G401 (cell line): ENCODE measurements around the gene TEX38. TPM values are rescaled to one million over a fixed set of nuclear protein-coding genes. Genes with fewer than 3 reads are reported as not detected.
"Not testable (repeated sequence)": the region's sequence is repeated elsewhere in the genome, so short reads cannot be mapped to it uniquely, and the experiment has no call there.

Experiments used
- DNase-seq: peaks from one replicate; pipeline ENCODE4 v3.0.0-alpha.2; 2015; ENCODE audit warnings: low spot score
- in situ Hi-C: cut with HindIII; loops from 2 replicates; pipeline ENCODE4 v1.10.0; 2016; ENCODE audit warnings: low sequenced_read_pairs, mixed read lengths
- total RNA-seq: library from RNA; depleted of rRNA; stranded (reverse); fragments of >200 nt; shearing (Covaris generic); gene quantifications from 2 replicates; pipeline ENCODE4 v1.2.3, GENCODE V29; 2014

Gene TEX38
- total RNA-seq, 1 experiment from 2014 or later = not detected

DNA sequence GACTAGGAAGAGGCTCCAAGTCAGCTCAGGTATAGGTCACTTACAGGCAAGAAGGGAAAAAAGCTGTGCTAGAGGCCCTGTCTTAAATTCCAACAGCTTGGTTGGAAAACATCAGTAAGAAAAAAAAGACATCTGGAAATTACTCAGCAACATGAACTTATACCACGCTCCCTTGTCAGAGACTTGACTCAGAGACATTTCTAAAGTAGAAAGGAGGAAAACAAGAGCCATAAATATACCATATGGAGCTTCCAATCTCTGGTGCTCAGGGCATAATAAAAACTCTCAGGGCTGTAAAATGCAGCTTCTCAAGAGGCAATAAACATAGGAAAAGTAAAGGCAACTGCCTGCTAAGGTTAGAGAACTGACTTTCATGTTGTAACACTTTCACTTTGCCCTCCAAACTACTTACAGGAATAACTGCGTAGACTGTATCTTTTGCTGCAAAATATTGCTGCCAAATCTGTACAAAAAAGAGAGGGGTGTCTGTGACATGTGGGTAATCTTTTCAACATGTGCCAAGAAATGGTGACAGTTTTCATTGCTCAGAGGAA, 18.2 kb upstream of the TEX38 start:
- no peak for DNase-seq
- in situ Hi-C loops = no loop called here

DNA sequence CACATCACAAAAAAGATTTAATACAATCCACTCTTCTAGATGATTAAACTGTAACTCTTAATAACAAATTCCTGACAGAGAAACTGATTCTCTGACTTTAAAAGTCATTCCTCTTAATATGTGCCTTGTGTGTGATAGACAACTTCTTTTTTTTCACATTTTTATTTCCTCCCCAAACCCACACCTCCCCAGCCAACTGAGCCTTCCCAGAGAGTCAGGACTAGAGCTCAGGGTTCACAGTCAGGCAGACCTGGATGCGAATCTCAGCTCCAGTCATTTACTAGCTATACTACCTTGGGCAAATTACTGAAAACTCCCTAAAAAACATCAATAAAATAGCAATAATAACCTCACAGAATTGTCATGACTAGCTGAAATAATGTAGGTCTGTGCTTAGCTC, 17.6 kb upstream of the TEX38 start:
- DNase-seq = no peak
- in situ Hi-C loops = no loop called here

DNA sequence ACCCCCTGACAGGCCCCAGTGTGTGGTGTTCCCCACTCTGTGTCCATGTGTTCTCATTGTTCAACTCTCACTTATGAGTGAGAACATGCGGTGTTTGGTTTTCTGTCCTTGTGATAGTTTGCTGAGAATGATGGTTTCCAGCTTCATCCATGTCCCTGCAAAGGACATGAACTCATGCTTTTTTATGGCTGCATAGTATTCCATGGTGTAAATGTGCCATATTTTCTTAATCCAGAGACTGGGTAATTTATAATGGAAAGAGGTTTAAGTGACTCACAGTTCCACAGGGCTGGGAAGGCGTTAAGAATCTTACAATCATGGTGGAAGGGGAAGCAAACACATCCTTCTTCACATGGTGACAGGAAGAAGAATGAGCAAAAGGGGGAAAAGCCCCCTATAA, 17.0 kb upstream of the TEX38 start:
- in situ Hi-C loops, DNase-seq: not testable (repeated sequence)

DNA sequence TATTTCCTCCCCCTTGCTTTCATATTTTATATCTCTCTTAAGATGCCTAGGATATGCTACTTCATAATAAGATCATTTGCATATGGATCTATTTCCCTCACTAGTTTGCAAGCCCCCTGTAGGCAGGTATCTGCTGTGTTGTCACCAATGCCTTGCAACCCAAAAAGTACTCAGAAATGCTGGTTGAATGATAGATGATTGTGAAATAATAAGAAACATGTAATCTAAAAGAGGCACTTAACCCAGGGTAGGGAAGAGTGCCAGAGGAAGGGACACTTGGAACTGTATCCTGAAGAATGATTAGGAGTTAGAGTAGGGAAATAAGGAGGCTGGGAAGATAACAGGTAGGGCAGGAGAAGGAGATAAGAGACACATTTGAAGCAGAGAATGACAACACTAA, 15.8 kb upstream of the TEX38 start:
- DNase-seq = no peak
- in situ Hi-C loops = no loop called here

DNA sequence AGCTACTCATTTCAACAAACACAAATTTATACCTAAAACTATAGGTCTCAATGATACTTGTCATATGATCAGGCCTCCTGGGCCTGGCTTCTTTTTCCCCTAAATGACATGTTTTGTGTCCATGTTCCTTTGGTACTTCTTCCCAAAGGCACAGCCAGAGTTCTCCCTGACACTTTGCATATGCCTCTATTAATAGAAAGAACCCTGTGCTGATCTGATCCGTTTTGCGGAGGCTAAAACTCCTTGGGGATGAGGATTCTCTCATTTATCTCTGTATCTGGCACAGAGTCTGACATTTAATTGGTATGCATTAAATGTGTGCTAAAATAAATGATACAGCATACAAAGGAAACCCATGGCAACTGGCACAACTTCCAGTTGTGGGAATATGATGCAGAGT, 15.0 kb upstream of the TEX38 start:
- DNase-seq = no peak
- in situ Hi-C loops = no loop called here

DNA sequence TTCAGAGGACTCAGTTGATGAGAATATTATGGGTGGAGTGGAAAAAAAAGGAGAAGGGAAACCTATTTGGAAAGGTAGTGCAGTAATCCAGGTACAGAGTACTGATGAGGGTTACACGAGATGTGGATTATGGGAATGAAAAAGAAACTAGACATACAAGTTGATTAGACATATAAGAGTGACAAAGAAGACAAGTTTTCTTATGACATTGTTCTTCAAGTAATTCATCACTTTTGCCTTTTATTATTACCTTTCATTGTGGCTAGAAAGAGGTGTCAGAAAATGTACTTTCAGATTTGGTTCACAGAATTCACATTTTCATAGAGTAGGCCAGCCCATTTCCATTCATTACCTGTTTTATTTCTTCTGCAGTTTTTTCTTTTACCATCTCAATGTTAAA, 13.9 kb upstream of the TEX38 start:
- no peak for DNase-seq
- in situ Hi-C loops = no loop called here

DNA sequence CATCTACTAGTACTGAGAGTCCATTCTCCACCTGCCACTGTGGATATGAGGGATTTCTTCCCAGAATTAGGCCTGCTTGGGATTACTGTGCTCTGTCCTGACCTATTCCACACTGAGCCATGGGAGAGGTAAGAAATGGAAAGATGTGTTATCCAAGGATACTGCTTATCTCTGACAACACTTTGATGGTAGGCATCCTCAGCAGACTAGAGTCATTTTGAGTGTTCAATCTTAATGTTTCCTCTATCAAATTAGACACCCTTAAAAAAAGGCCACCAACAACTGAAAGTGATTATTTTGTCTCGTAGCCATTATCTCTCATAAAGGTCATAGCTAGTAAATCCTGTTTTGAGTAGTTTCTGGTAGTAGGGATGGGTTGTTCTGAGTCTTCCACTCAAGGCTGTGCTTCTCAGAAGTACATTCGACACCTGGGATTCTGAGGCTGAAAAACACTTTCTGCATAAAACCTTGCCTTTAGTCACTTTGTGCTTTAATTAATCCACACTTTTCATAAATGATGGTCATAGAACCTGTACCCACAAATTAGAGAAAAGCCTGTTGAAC, 12.3 kb upstream of the TEX38 start:
- no peak for DNase-seq
- in situ Hi-C loops = no loop called here

DNA sequence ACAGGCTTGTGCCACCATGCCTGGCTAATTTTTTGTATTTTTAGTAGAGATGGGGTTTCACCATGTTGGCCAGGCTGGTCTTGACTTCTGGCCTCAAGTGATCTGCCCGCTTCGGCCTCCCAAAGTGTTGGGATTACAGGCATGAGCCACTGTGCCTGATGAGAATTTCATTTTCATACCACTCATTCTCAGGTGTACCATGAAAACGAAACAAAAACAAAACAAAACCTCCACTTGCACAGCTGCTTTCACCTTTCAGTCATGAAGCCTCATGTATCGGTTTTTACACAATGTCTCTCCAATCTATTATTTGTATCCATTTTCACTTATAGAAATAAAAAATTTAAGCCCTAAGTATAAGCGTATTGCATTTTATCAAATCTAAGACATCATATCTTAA, 11.5 kb upstream of the TEX38 start:
- in situ Hi-C loops, DNase-seq: not testable (repeated sequence)

DNA sequence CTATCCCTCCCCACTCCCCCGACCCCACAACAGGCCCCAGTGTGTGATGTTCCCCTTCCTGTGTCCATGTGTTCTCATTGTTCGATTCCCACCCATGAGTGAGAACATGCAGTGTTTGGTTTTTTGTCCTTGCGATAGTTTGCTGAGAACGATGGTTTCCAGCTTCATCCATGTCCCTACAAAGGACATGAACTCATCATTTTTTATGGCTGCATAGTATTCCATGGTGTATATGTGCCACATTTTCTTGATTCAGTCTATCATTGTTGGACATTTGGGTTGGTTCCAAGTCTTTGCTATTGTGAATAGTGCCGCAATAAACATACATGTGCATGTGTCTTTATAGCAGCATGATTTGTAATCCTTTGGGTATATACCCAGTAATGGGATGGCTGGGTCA, 8.7 kb upstream of the TEX38 start:
- in situ Hi-C loops, DNase-seq: not testable (repeated sequence)

DNA sequence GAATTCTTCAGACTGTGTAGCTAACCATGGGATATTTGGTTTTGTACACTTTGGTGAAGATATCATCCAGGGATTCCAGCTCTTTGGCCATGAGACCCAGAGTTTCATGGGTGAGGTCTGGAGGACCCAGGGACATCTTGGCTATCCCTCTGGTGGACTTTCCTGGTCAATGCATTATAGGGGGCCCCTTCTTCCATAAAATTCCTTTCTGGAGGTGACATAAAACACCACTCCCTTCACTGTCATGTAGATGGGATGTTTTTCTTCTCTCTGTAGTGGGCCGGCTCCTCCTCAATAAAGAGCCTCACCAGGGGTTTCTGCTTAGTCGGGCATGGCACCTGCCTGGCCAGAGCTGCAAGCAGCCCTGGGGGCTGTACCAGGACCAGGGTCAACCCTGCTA, 5.7 kb upstream of the TEX38 start:
- in situ Hi-C loops = no loop called here
- DNase-seq = no peak

DNA sequence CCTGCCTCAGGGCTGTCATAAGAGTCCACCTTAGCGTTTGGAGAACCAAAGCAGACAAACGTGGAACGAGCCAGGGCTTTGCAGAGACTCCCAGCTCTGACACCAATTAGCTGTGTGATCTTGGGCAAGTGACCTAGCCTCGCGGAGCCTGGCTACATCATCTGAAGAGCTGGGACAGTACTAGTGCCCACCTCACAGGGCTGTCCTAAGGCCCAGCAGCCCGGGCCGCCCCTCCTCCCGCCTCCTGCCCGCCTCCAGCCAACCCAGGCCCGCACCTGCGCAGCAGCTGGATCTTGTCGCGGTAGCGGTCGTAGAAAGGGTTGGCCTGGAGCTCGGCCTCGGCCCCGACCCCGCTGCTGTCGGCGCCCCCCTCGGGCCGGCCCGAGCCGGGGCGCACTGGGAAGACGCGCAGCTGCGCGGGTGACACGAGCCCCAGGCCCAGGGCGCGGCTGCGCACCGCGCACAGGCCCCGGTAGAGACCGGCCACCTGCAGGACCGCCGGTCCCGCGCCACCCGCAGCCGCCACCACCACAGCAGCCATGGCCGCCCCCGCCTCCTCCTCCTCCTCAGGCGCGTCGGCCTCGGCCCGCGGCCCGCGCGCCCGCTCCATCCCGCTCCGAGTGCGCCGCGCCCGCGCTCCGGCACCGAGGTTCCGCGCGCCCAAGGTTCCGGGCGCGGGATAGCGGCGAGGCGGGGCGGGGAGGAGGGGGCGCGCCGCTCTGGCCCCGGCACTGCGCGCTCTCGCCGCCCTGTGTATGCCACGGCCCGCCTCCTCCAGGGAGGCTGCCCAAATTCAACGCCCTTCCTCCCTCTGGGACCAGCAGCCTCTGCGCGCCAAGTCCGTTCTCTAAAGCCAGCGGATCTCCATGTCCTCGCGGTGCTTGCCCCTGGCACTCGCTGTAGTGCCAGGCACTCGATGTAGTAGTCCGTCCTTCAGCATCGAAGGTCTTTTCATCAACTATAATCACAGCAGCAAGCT, 3.6 kb upstream of the TEX38 start, which contains the start of gene ATPAF1:
TSS of gene ATPAF1 (minus strand) at position 583 of the 979 bp plus-strand sequence. CDS start at position 541, 42 bp downstream.
- peak; percentile 79 for DNase-seq
- in situ Hi-C loops = no loop called here

DNA sequence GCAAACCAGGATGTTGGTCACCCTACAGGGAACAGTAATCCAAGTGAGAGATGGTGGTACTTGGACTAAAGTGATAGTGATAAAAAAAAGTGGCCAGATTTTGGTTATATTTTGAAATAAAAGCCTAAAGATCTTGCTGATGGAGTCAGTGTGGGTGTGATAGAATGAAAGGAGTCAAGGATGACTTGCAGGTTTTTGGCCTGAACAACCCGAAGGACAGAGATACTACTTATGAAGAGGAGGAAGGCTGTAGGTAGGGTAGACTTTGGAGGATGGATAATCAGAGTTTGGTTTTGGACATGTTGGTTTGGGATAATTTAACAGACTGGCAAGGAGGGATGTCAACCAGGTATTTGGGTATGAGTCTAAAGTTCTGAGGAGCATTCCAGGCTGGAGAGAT, 1.5 kb upstream of the TEX38 start:
- DNase-seq = no peak
- in situ Hi-C loops = no loop called here

DNA sequence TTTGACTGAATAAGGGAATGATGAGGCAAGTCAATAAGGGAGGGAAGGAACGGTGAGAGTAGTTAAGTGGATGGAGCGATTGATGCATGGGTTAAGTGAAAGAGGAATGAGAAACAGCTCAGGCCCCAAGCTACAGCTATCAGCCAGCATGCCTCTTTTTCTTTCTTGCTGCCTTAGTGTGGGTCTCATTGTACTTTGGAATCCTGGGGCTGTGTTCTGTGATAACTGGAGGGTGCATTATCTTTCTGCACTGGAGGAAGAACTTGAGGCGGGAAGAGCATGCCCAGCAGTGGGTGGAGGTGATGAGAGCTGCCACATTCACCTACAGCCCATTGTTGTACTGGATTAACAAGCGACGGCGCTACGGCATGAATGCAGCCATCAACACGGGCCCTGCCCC, 1.0 kb downstream of the TEX38 start:
- no peak for DNase-seq
- in situ Hi-C loops = no loop called here

DNA sequence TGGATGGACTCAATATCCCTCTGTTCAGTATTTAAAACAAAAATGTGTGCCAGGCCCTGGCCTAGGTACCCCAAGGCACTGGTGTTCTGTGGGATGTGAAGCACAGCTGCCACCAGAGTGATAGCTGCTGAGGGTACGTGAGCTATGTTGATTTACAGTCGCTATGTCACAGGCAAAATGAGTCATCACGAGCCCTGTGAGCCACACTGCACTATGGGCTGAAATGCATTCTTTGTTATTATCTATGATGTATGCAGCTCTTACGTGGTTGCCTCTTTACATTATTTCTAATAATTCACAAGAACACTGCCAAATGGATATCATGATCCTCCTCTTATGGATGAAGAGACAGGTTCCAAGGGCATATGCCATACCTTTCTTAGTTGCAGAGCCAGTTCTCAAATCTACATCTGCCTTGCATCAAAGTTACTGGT, 2.1 kb downstream of the TEX38 start:
- in situ Hi-C loops = no loop called here
- DNase-seq = no peak

DNA sequence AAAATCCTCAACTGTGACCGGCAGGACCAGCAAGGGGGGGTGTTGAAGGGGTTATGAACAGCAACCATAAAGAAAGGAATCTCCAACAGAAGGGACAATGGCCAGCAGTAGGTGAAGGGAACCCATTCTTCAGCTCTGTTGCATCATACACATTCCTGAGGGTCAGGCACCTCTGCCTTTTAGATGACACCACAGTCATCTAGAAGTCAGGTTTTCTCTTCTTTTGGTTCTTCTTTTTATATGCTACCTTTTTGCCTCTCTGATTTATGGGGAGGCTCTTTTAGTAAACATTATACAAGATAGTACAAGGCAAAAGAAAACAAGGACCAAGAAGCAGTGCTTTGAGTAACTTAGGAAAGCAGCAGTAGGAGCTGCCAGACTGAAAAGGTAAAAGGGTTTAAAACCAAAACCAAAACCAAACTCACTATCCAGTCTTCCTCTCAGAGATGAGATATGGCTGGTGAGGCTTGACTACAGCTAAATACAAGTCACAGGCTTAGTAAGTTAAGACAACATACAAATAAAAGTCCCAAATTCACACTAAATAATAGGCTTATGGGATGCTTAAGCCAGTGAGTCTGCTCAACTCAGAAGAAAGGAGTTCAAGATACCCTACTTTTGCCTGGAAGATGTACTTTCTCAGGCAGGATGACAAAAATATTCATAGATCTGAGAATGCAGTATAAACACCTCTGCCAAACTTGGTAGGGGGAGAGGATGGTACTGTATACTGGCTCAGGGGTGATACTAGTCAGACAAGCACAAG, 4.1 kb downstream of the TEX38 start:
- in situ Hi-C loops = no loop called here
- DNase-seq = no peak

DNA sequence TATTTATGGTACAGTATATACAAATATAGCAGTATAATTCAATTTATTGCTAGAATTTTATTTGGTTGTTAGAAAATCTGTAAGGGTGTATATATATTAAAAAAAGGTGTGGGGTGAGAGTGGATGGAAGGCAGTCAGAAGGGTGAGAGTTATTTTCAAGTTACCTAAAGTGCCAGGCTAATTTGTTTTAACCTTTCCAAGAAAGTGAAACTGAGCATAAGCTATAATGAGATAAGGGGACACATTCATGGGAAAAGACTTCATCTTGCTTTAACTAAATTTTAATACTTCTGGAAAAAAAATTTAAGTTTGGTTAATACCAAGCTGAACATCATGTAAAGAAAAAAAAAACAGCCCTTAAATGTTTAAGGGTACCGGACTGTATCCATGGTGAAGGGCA, 4.9 kb downstream of the TEX38 start:
- no peak for DNase-seq
- in situ Hi-C loops = no loop called here

DNA sequence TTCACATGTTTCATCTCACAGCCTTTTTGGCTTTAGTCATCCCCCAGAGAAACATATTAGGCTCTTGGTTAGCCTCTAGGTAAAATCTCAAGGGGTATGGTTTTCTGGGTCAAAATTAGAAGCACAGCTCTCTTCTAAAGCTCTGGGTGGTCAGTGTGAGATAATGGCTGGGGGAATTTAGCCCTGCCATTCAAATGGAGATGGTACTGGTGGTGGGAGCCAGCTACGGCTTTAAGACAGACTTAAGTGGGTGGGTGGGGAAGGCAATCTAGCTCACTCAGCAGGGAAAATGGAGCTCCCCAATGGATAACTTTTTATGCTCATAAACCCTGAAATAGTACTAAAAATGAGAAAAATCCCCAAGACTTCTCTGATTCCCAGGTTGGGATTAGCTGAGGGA, 5.7 kb downstream of the TEX38 start:
- in situ Hi-C loops = no loop called here
- DNase-seq = no peak

DNA sequence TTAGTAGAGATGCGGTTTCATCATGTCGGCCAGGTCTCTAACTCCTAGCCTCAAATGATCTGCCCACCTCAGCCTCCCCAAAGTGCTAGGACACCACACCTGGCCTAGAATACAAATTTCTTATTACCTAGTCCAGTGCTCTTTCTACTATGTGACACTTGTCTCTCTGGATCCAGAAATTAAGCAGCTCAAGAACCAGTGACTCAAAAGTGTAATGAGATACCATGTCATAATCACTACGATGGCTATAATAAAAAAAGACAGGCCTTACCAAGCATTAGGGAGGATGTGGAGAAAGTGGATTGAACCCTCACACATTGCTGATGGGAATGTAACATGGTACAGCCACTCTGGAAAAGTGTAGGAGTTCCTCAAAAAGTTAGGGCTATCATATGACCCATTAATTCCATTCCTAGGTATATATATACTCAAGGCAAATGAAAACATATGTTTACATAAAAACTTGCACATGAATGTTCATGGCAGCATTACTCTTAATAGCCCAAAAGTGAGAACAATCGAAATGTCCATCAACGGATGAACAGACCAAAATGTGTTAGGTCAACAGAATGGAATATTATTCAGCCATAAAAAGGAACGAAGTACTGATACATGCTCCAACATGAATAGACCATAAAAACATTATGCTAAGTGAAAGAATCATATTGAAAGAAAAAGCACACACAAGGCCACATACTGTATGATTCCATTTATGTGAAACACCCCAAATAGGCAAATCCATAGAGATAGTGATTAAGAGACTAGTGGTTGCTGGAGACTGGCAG, 8.3 kb downstream of the TEX38 start:
- in situ Hi-C loops = no loop called here
- no peak for DNase-seq
